ENCODE measurements around the gene TMEM108.

The TMEM108 gene

DNA sequence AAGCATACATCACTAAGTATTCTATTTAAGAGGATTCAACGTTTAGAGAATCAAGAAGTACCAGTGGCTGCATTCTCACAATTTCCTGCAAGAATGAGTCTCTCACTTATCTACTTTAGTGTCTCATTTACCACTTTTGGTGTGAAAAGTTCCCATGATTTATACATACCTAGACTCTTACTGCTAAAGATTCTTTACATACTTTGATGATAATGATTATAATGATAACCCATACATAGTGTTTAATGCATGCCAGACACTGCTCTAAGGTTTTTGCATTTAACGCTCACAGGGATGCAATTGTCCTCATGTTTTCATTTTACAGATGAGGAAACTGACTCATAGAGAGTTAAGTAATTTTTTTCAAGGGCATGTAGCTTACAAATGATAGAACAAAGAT is 133.6 kb downstream of the TMEM108 start:
- H3K9me3 Mint-ChIP-seq, result peaks cover 21% of the 10 kb centered on the region
- intact Hi-C loops (cut with micrococcal nuclease), result no loop called here

DNA sequence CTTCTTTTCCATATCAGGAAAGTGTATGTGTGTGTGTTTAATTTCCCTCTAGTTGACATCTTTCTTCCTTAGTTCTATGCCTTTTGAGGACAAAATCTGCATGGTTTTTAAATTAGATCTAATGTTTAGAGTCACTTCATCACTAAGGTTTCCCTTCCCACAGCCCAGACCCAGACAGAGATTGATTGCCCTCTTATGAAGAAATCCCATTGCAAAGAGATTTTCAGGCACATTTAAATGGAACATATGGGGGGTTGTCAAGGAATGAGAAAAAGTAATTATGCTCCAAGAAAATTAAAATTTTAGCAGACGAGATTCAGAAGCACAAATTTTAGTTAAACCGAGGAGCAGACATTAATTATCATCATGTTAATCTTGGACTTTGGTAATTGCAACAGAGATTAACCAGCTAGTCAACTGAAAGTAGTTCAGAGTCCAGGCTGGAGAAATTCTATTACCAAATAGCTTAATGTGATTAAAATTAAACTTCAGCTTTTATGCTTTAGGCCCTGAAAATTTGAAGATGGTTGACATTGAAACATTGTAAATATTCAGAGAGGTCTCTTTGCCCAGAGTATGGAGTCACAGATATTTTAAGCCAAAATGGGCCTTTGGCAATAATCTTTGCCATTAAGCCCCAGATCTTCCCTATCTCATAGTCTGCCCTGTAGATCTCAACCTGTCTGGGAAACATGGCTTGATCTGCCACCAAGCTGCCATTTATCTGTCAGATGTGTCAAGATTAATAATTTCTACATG is 143.4 kb downstream of the TMEM108 start:
- Mint-ChIP-seq H3K4me3 (no peak overlapping the region), H3K9me3 (peaks cover 4% of the 10 kb centered on the region), H3K4me1 (ENCODE audit: low read depth) (no peaks in the 10 kb centered on the region), H3K27me3 (no peaks in the 10 kb centered on the region), H3K27ac (no peak overlapping the region), H3K36me3 (ENCODE audit: low read depth) (no peaks in the 10 kb centered on the region)
- intact Hi-C loops (cut with micrococcal nuclease), result no loop called here

More for the DNA sequence above, 133.6 kb downstream of the TMEM108 start:
- Mint-ChIP-seq H3K27ac (no peak overlapping the region), H3K4me1 (ENCODE audit: low read depth) (no peaks in the 10 kb centered on the region), H3K4me3 (no peak overlapping the region), H3K36me3 (ENCODE audit: low read depth) (no peaks in the 10 kb centered on the region), H3K27me3 (no peaks in the 10 kb centered on the region)

DNA sequence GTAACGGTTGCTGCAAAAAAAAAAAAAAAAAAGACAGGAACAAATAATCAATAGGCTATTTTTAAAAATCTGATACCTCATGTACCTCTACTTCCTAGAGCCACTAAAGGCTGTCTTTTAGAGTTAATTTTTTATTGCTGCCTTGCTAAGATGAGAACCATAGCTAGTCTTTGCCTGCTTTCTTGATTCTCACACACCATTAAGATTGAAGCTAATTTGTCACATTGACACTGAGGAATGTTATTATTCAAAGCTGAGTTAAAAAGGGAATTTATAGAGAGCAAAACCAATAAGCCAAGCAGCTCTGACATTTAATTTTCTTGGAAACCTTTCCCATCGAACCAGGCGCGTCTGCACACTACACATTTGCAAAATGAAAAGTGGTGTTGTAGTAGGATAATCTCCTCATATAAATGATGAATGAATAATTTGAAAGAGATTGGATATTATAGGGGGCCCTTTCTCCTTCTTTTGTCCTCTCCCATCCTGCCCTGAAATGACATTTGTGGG is 149.7 kb downstream of the TMEM108 start:
- Mint-ChIP-seq H3K36me3 (ENCODE audit: low read depth) (no peaks in the 10 kb centered on the region), H3K27ac (no peak overlapping the region), H3K4me3 (no peak overlapping the region), H3K9me3 (no peaks in the 10 kb centered on the region), H3K4me1 (ENCODE audit: low read depth) (no peaks in the 10 kb centered on the region), H3K27me3 (peaks cover 5% of the 10 kb centered on the region)
- intact Hi-C loops (cut with micrococcal nuclease), result no loop called here

DNA sequence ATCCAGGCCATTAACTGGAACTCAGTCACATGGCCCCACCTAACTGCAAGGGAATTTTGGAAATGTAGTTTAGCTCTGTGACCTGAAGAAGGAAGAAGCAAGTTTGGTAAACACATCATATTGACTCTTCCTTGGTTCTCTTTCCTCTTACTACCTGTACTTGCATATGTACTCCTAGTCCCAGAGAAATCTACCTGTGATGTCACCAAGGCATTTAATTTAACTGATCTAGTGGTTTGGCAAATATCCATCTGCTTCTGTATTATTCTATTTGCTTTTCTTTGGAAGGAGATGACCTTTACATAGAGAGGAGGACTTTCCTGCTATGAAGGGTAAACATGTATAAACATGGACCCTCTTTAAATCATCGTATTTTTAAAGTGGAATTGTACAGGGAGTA is 150.8 kb downstream of the TMEM108 start:
- intact Hi-C loops (cut with micrococcal nuclease), result no loop called here
- no peak overlapping the region for H3K27ac Mint-ChIP-seq

DNA sequence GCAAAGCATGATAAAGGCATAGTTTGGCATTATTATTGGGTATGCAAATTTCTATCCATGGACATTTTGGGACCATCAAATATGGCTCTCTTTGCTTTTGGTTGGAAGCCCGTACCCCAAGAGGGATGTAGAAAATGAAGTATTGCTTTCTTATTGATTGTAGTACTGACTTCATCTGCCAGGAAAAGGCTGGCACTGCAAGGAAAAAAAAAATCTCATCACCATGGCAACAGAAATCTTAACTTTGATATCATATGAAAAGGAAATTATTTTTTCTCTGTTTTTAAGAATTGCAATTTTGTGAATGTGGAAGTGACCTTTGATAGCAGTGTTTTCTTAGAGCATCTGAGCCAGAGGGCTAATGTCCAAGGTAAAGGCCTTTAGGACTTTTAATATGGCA is 151.7 kb downstream of the TMEM108 start:
- Mint-ChIP-seq H3K27ac (no peak overlapping the region), H3K4me1 (ENCODE audit: low read depth) (no peaks in the 10 kb centered on the region), H3K9me3 (no peaks in the 10 kb centered on the region), H3K27me3 (peaks cover 5% of the 10 kb centered on the region), H3K36me3 (ENCODE audit: low read depth) (no peaks in the 10 kb centered on the region), H3K4me3 (no peak overlapping the region)
- intact Hi-C loops (cut with micrococcal nuclease), result no loop called here

More for the DNA sequence above, 150.8 kb downstream of the TMEM108 start:
- Mint-ChIP-seq H3K36me3 (ENCODE audit: low read depth) (no peaks in the 10 kb centered on the region), H3K27me3 (peaks cover 5% of the 10 kb centered on the region), H3K4me3 (no peak overlapping the region), H3K4me1 (ENCODE audit: low read depth) (no peaks in the 10 kb centered on the region), H3K9me3 (no peaks in the 10 kb centered on the region)

DNA sequence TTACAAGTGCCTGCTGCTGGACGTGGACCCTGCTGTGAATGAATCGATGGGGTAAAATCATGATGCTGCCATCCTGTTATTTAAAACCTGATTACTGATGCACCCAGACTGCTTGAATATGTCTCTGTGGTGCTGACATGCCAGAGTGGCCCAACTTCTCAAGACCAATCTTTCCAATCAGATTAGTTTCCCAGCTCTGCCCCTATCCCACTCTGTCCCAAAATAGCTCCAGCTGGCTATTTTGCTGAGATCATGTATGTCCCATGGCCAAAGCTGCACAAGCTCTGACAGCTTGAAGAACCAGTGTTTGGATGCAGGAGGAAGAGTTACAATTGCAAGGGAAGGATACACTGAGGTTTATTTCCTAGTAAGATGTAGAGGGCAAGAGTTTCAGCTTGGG is 153.6 kb downstream of the TMEM108 start:
- Mint-ChIP-seq H3K27ac (no peak overlapping the region), H3K4me1 (ENCODE audit: low read depth) (no peaks in the 10 kb centered on the region), H3K36me3 (ENCODE audit: low read depth) (no peaks in the 10 kb centered on the region), H3K9me3 (no peaks in the 10 kb centered on the region), H3K4me3 (no peak overlapping the region), H3K27me3 (peaks cover 5% of the 10 kb centered on the region)
- intact Hi-C loops (cut with micrococcal nuclease), result no loop called here

DNA sequence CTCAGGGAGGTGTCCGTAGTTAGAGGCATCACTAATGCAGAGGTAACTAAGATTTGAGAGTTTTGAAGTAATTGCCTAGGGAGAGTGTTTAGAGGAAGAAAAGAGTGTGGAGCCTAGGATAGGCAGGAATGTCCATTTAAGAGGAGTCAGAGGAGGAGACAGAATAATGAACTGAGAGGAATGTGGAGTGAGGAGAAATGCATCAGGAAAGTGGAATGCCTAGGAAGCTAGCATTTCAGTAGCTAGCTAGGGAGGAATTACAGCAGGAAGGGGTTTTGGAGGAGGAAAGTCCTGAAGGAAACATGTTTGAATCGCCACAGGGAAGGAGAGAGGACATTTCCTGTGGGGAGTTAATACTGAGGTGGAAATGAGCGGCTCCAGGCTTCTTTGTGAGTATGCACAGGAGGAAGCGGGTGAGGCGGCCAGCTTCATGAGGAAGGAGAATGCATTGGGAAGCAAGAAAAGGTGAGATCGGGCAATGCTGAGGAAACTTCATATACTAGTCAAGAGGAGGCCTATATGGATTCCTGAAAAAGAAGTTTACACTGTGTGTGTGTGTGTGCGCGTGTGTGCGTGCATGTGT is 154.3 kb downstream of the TMEM108 start:
- Mint-ChIP-seq H3K27me3 (peaks cover 5% of the 10 kb centered on the region), H3K27ac (no peak overlapping the region), H3K4me3 (no peak overlapping the region), H3K4me1 (ENCODE audit: low read depth) (no peaks in the 10 kb centered on the region), H3K9me3 (no peaks in the 10 kb centered on the region), H3K36me3 (ENCODE audit: low read depth) (no peaks in the 10 kb centered on the region)
- intact Hi-C loops (cut with micrococcal nuclease), result no loop called here

DNA sequence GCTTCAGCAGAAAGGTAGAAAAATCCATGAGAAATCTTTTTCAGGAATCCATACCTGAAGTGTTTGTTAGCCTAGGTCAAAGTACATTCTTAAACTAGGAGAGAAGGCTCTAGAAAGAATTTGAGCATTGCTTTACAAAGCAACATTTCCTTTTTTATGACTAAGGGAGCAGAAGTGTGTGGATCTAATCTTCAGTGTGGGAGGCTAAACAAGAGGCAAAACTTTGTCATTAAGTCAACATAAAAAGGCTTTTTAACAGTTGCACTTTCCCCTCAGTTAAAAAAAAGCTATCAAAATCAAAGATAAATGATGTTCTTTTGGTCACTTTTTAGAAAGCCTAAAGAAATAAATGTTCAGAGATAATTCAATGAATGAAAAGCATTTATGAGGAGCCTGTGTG is 154.8 kb downstream of the TMEM108 start:
- H3K9me3 Mint-ChIP-seq, result no peaks in the 10 kb centered on the region
- H3K27ac Mint-ChIP-seq, result no peak overlapping the region
- intact Hi-C loops (cut with micrococcal nuclease), result no loop called here
- no peaks in the 10 kb centered on the region for H3K4me1 Mint-ChIP-seq (ENCODE audit: low read depth)
- no peaks in the 10 kb centered on the region for H3K36me3 Mint-ChIP-seq (ENCODE audit: low read depth)
- no peak overlapping the region for H3K4me3 Mint-ChIP-seq
- peaks cover 5% of the 10 kb centered on the region for H3K27me3 Mint-ChIP-seq

DNA sequence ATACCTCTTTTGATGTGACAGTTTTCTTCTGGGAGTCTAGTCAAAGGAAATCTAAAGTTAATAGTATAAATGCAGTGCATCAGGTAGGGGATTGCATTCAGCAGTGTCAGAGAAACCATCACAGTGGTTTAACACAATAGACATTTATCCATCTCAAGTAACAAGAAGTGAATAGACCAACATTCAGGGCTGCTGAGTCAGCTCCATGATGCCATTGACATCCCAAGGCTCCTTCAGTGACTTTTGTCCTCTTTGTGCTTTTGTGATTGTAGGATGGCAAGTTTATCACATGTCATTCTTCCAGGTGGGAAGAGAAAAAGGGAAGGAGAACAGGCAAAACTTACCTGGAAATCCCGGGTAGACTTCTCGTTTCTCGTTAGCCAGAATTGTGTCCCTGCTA is 158.3 kb downstream of the TMEM108 start:
- H3K4me1 Mint-ChIP-seq (ENCODE audit: low read depth), result no peaks in the 10 kb centered on the region
- no peaks in the 10 kb centered on the region for H3K9me3 Mint-ChIP-seq
- H3K27me3 Mint-ChIP-seq, result peaks cover 8% of the 10 kb centered on the region
- no peak overlapping the region for H3K27ac Mint-ChIP-seq
- no peak overlapping the region for H3K4me3 Mint-ChIP-seq
- intact Hi-C loops (cut with micrococcal nuclease), result no loop called here
- no peaks in the 10 kb centered on the region for H3K36me3 Mint-ChIP-seq (ENCODE audit: low read depth)

DNA sequence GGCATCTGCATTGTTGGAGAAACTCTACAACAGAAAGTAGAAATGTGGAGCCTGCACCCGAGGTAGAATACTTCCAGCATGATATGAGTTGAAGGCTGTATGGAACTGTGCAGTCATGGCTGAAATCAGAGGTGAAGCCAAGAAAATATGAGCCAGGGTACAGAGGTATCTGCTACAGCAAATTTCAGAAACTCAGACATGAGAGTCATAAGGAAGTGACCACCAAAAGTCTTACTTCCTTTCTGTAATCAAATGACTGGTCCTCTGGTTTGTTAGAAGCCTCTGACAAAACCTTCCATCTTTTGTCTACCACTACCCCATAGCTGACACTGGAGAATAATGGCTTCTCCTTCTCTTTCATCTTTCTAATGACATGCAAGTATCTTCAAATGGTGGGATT is 159.4 kb downstream of the TMEM108 start:
- intact Hi-C loops (cut with micrococcal nuclease), result no loop called here
- H3K4me3 Mint-ChIP-seq, result no peak overlapping the region
- H3K27me3 Mint-ChIP-seq, result peaks cover 4% of the 10 kb centered on the region
- H3K4me1 Mint-ChIP-seq (ENCODE audit: low read depth), result no peaks in the 10 kb centered on the region
- H3K27ac Mint-ChIP-seq, result no peak overlapping the region
- H3K36me3 Mint-ChIP-seq (ENCODE audit: low read depth), result no peaks in the 10 kb centered on the region
- no peaks in the 10 kb centered on the region for H3K9me3 Mint-ChIP-seq

DNA sequence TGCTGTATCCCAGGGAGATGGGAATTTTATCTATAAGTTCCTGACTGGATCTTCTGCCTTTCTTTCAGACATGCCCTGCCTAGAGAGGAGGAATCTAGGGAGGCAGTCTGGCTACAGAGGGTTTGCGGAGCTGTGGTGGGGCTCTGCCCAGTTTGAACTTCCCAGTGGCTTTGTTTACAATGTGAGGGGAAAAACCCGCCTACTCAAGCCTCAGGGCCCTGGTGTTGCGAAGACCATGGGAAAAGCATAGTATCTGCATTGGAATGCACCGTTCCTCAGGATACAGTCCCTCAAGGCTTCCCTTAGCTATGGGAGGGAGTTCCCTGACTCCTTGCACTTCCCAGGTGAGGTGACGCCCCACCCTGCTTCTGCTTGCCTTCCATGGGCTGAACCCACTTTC is 168.7 kb downstream of the TMEM108 start:
- Mint-ChIP-seq H3K27ac (no peak overlapping the region), H3K9me3 (peaks cover 12% of the 10 kb centered on the region), H3K27me3 (peaks cover 37% of the 10 kb centered on the region), H3K4me3 (no peak overlapping the region), H3K4me1 (ENCODE audit: low read depth) (peaks cover 18% of the 10 kb centered on the region), H3K36me3 (ENCODE audit: low read depth) (no peaks in the 10 kb centered on the region)
- intact Hi-C loops (cut with micrococcal nuclease), result no loop called here

DNA sequence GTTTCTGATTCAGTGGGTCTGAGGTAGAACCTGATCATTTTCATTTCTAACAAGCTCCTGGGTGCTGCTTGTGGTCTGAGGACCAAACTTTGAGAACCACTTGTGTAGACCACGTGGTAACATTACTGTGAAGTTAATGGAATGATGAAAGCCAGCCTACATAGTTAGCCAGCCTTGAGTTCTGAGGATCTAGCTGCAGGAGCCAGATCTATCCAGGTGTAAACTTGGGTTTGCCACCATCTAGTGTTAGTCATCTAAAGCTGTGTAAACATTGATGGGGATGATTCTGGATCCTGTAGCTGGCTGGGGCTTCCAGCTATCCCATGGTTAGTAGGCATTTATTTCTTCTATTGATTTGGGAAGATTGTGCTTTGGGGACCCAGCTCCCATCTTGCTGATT is 170.0 kb downstream of the TMEM108 start:
- peaks cover 12% of the 10 kb centered on the region for H3K9me3 Mint-ChIP-seq
- intact Hi-C loops (cut with micrococcal nuclease), result no loop called here
- no peaks in the 10 kb centered on the region for H3K36me3 Mint-ChIP-seq (ENCODE audit: low read depth)
- H3K4me1 Mint-ChIP-seq (ENCODE audit: low read depth), result peaks cover 18% of the 10 kb centered on the region
- peaks cover 39% of the 10 kb centered on the region for H3K27me3 Mint-ChIP-seq
- no peak overlapping the region for H3K27ac Mint-ChIP-seq
- H3K4me3 Mint-ChIP-seq, result no peak overlapping the region

DNA sequence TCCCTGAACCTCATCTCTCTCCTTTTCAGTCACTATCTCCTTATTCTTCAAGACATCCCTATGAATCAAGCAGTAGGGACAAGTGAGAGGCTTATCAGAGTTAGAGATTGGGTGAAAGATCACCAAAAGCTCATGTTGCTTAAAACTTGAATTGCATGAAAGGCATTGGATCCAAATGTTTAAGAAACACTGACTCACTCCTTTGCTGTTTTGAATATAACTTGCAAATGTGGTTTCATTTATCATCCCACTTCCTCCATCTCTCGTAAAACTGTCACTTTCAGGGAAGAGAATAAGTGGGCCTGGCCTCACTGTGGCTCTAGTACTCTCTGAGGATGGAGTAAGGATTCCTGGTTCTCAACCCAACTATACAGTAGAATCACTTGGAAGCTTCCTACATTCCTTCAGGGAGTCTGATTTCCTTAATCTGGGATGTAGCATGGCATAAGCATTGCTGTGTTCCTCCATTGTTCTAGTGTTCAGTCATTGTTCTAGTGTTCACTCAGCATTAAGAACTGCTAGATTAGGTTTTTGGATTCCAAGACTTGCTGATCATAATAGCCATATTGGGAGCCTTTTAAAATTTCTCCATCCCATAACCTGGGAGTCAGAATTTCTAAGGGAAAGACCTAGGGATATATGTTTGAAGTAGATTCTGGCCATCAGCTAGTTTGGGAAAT is 171.8 kb downstream of the TMEM108 start:
- no peaks in the 10 kb centered on the region for H3K36me3 Mint-ChIP-seq (ENCODE audit: low read depth)
- H3K9me3 Mint-ChIP-seq, result no peaks in the 10 kb centered on the region
- H3K4me3 Mint-ChIP-seq, result no peak overlapping the region
- no peak overlapping the region for H3K27ac Mint-ChIP-seq
- H3K4me1 Mint-ChIP-seq (ENCODE audit: low read depth), result peaks cover 18% of the 10 kb centered on the region
- peaks cover 29% of the 10 kb centered on the region for H3K27me3 Mint-ChIP-seq
- intact Hi-C loops (cut with micrococcal nuclease), result no loop called here

DNA sequence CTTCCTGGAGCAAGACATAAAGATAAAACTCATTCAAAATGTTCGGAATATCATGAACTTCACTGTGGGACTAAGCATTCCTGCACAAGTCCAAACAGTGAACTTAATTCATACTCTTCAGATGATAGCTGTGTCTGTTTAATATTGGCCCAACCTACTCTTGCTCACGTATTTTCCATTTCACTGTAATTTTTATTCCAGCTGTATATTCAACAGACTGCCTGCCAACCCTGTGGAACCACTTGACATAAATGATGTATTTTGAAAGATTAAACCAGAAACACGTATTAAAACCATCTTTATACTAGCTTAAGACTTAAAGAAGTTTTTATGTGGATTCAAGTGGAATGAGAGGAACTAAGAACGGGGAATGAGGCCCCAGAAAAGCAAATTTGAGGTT is 172.5 kb downstream of the TMEM108 start:
- Mint-ChIP-seq H3K27ac (no peak overlapping the region), H3K4me3 (no peak overlapping the region), H3K9me3 (no peaks in the 10 kb centered on the region), H3K27me3 (peaks cover 27% of the 10 kb centered on the region), H3K36me3 (ENCODE audit: low read depth) (no peaks in the 10 kb centered on the region), H3K4me1 (ENCODE audit: low read depth) (peaks cover 18% of the 10 kb centered on the region)
- intact Hi-C loops (cut with micrococcal nuclease), result no loop called here
